Trophoblast cell (in vitro differentiated cells and primary cell): ENCODE measurements around the gene PRELID2.

Experiments
- DNase-seq, 2 donors: peaks; one replicate each; pipeline ENCODE4 v3.0.0-alpha.2; 2016
- H2AFZ ChIP-seq: 2 replicates; pipeline ENCODE4 v1.6.1; 2013; ENCODE audit warnings: low read length, moderate library complexity, mild to moderate bottlenecking; ENCODE audit not compliant: insufficient read depth, poor library complexity
- H2AK5ac ChIP-seq: 2 replicates; pipeline ENCODE4 v1.6.1; 2013; ENCODE audit warnings: mild to moderate bottlenecking, low read length
- H2BK120ac ChIP-seq: 2 replicates; pipeline ENCODE4 v1.6.1; 2013; ENCODE audit warnings: low read length, mild to moderate bottlenecking, moderate library complexity; ENCODE audit not compliant: insufficient read depth, poor library complexity
- H2BK12ac ChIP-seq: 2 replicates; pipeline ENCODE4 v1.6.1; 2013; ENCODE audit warnings: mild to moderate bottlenecking, low read length, moderate library complexity
- H2BK5ac ChIP-seq: 2 replicates; pipeline ENCODE4 v1.6.1; 2013; ENCODE audit warnings: low read length, low read depth, moderate library complexity, mild to moderate bottlenecking; ENCODE audit not compliant: poor library complexity
- H3K14ac ChIP-seq: 2 replicates; pipeline ENCODE4 v1.6.1; 2013; ENCODE audit warnings: mild to moderate bottlenecking, low read length
- H3K18ac ChIP-seq: 2 replicates; pipeline ENCODE4 v1.6.1; 2013; ENCODE audit warnings: mild to moderate bottlenecking, low read length
- H3K23ac ChIP-seq: 2 replicates; pipeline ENCODE4 v1.6.1; 2013; ENCODE audit warnings: low read length
- H3K27ac ChIP-seq: 2 replicates; pipeline ENCODE4 v1.5.1; 2013; ENCODE audit warnings: low read depth, mild to moderate bottlenecking, inconsistent platforms, low read length, moderate library complexity
- H3K27me3 ChIP-seq: 2 replicates; pipeline ENCODE4 v1.6.1; 2013; ENCODE audit warnings: inconsistent platforms, mild to moderate bottlenecking, low read length, moderate library complexity; ENCODE audit not compliant: insufficient read depth
- H3K36me3 ChIP-seq, 2 experiments: 1 replicate in 1 of 2; 2 replicates in 1 of 2; pipeline ENCODE4 v1.6.1; 2013; ENCODE audit warnings: low read length in 2 of 2, mild to moderate bottlenecking in 2 of 2, moderate library complexity in 1 of 2; ENCODE audit not compliant: insufficient read depth in 2 of 2, control insufficient read depth in 1 of 2
- H3K4ac ChIP-seq: 2 replicates; pipeline ENCODE4 v1.6.1; 2013; ENCODE audit warnings: low read depth, mild to moderate bottlenecking, low read length, moderate library complexity
- H3K4me1 ChIP-seq, 2 experiments: 1 replicate in 1 of 2; 2 replicates in 1 of 2; pipeline ENCODE4 v1.6.1; 2013; ENCODE audit warnings: low read length in 2 of 2, mild to moderate bottlenecking in 2 of 2, moderate library complexity in 1 of 2; ENCODE audit not compliant: insufficient read depth in 2 of 2, control insufficient read depth in 1 of 2
- H3K4me2 ChIP-seq: 2 replicates; pipeline ENCODE4 v1.6.1; 2013; ENCODE audit warnings: inconsistent platforms, mild to moderate bottlenecking, low read length, moderate library complexity
- H3K4me3 ChIP-seq: 2 replicates; pipeline ENCODE4 v1.5.1; 2013; ENCODE audit warnings: mild to moderate bottlenecking, low read depth, low read length, inconsistent platforms
- H3K79me1 ChIP-seq: one replicate; pipeline ENCODE4 v1.6.1; 2013; ENCODE audit warnings: low read length
- H3K79me2 ChIP-seq: 2 replicates; pipeline ENCODE4 v1.6.1; 2013; ENCODE audit warnings: low read length, mild to moderate bottlenecking; ENCODE audit not compliant: control insufficient read depth, insufficient read depth, poor library complexity
- H3K9ac ChIP-seq: 2 replicates; pipeline ENCODE4 v1.6.1; 2013; ENCODE audit warnings: mild to moderate bottlenecking, low read length
- H3K9me3 ChIP-seq: 2 replicates; pipeline ENCODE4 v1.6.1; 2013; ENCODE audit warnings: low read depth, mild to moderate bottlenecking, control low read depth, inconsistent platforms, low read length; ENCODE audit not compliant: insufficient read depth
- H4K12ac ChIP-seq: 2 replicates; pipeline ENCODE4 v1.6.1; 2013; ENCODE audit warnings: low read depth, mild to moderate bottlenecking, low read length, moderate library complexity
- H4K8ac ChIP-seq: 2 replicates; pipeline ENCODE4 v1.6.1; 2013; ENCODE audit warnings: low read depth, mild to moderate bottlenecking, low read length, moderate library complexity
- H4K91ac ChIP-seq: one replicate; pipeline ENCODE4 v1.6.1; 2013; ENCODE audit warnings: low read depth, mild to moderate bottlenecking, low read length, moderate library complexity
- WGBS: extraction: QIAGEN DNeasy Blood & Tissue Kit; methylation state at CpG from one replicate; pipeline ENCODE4 v1.1.7; 2013; ENCODE audit warnings: missing lambda C conversion rate; ENCODE audit not compliant: insufficient read length, insufficient coverage; ENCODE audit errors: extremely low coverage; 5-methylcytosine and 5-hydroxymethylcytosine counted together

The PRELID2 gene

GRCh38 chr5:145768863-145769262, 66.3 kb downstream of the PRELID2 start:
- Histone ChIP-seq H3K36me3 (no peaks in the 10 kb centered on the region), H3K79me2 (no peaks in the 10 kb centered on the region), H3K18ac (no peak overlapping the region), H3K4me2 (no peak overlapping the region), H2AK5ac (no peak overlapping the region), H4K12ac (no peak overlapping the region), H2BK5ac (no peak overlapping the region), H3K23ac (no peak overlapping the region), H3K4me1 (no peaks in the 10 kb centered on the region), H4K91ac (no peak overlapping the region), H3K9ac (no peak overlapping the region), H3K9me3 (peaks cover 5% of the 10 kb centered on the region), H3K27me3 (no peaks in the 10 kb centered on the region), H3K79me1 (no peaks in the 10 kb centered on the region), H2BK120ac (no peak overlapping the region), H3K4ac (no peak overlapping the region), H3K27ac (no peak overlapping the region), H3K4me3 (no peak overlapping the region), H2AFZ (no peak overlapping the region), H3K14ac (no peak overlapping the region), H4K8ac (no peak overlapping the region), H2BK12ac (no peak overlapping the region)
- DNase-seq, result no peak
- WGBS, result no CpG with 5 or more reads among the region's 3 CpGs

DNA sequence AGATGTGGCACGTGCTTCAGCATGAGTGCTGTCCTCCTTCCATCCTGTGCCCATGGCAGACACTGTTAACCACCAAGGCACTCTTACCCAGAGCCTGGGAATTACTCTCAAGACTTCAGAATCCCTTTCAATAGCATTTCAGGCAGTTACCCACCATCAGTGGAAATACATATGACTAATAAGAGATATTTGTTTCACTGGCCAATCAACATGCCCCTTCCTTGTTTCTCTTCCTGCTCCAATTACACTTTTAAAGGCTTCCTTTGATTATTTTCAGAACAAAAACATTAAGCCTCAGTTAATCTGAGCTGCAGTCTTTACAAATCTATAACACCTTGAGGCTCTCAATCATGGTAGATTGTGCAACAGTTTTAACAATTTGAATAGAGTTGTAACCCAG, 70.8 kb downstream of the PRELID2 start:
- Histone ChIP-seq H2AFZ (no peak overlapping the region), H3K79me1 (no peaks in the 10 kb centered on the region), H3K27me3 (no peaks in the 10 kb centered on the region), H2BK5ac (no peak overlapping the region), H4K91ac (no peak overlapping the region), H4K8ac (no peak overlapping the region), H4K12ac (no peak overlapping the region), H3K4me3 (no peak overlapping the region), H3K4ac (no peak overlapping the region), H3K14ac (no peak overlapping the region), H3K4me1 (no peaks in the 10 kb centered on the region), H3K23ac (no peak overlapping the region), H3K4me2 (no peak overlapping the region), H3K79me2 (no peaks in the 10 kb centered on the region), H2BK120ac (no peak overlapping the region), H3K9me3 (peaks cover 5% of the 10 kb centered on the region), H3K27ac (no peak overlapping the region), H3K36me3 (no peaks in the 10 kb centered on the region), H2BK12ac (no peak overlapping the region), H3K9ac (no peak overlapping the region), H3K18ac (no peak overlapping the region), H2AK5ac (no peak overlapping the region)
- no peak for DNase-seq
- no CpG with 5 or more reads among the region's 1 CpG for WGBS

DNA sequence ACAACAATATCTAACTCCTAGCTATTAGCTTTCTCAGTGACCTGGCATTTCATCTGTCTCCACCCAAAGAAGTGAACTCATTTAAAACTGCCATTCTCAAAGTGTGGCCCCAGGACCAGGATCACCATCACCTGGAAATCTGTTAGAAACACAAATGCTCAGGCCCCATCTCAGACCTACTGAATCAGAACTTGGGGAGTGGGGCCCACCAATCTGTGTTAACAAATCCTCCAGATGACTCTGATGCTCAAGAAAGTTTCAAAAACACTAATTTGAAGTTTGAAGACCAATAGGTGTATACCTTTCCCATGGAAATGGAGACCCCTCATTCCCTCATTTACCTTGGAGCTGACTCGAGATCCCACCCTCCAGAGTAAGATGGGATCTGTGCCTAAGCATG, 72.3 kb downstream of the PRELID2 start:
- Histone ChIP-seq H2BK5ac (no peak overlapping the region), H2AFZ (no peak overlapping the region), H3K36me3 (no peaks in the 10 kb centered on the region), H3K79me1 (no peaks in the 10 kb centered on the region), H4K8ac (no peak overlapping the region), H4K91ac (no peak overlapping the region), H2BK120ac (no peak overlapping the region), H3K79me2 (no peaks in the 10 kb centered on the region), H3K4ac (no peak overlapping the region), H4K12ac (no peak overlapping the region), H3K27me3 (no peaks in the 10 kb centered on the region), H2AK5ac (no peak overlapping the region), H3K4me3 (no peak overlapping the region), H2BK12ac (no peak overlapping the region), H3K18ac (no peak overlapping the region), H3K4me2 (no peak overlapping the region), H3K9me3 (peaks cover 5% of the 10 kb centered on the region), H3K23ac (no peak overlapping the region), H3K9ac (no peak overlapping the region), H3K14ac (no peak overlapping the region), H3K27ac (no peak overlapping the region), H3K4me1 (no peaks in the 10 kb centered on the region)
- DNase-seq, result no peak
- no CpG with 5 or more reads among the region's 1 CpG for WGBS

DNA sequence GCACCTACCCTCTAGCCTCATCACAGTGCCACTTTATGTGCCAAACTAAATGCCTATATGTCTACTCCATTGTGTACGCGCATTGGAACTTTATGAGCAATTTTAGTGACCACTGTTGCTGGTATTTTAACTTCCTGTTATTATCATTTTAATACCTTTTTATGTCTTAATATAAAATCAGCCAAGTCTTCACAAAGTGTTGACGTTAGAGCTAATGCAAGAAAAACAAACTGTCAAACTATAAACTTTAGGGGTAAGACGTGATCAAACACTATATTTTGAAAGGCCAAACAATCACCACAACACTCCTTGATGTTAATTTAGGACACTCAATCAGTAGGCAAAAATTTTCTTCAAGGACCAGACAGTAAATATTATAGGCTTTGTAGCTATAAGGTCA, 73.9 kb downstream of the PRELID2 start:
- DNase-seq, result no peak
- Histone ChIP-seq H3K36me3 (no peaks in the 10 kb centered on the region), H2BK120ac (no peak overlapping the region)

More for the DNA sequence above, 73.9 kb downstream of the PRELID2 start:
- Histone ChIP-seq H3K4ac (no peak overlapping the region), H3K27me3 (no peaks in the 10 kb centered on the region), H4K91ac (no peak overlapping the region), H3K9me3 (no peaks in the 10 kb centered on the region), H3K9ac (no peak overlapping the region), H3K23ac (no peak overlapping the region), H3K4me1 (no peaks in the 10 kb centered on the region), H2BK12ac (no peak overlapping the region), H4K12ac (no peak overlapping the region), H3K18ac (no peak overlapping the region), H3K4me3 (no peak overlapping the region), H2AK5ac (no peak overlapping the region), H2BK5ac (no peak overlapping the region), H2AFZ (no peak overlapping the region), H3K27ac (no peak overlapping the region), H3K79me2 (no peaks in the 10 kb centered on the region), H3K4me2 (no peak overlapping the region), H3K79me1 (no peaks in the 10 kb centered on the region), H4K8ac (no peak overlapping the region), H3K14ac (no peak overlapping the region)
- WGBS, result no CpG with 5 or more reads among the region's 4 CpGs
